PC-9 (cell line): Measurements from ENCODE around the gene SLC24A4.

Experiments used
- CTCF ChIP-seq: fragments of 200-600 bp; sonication (generic); conservative IDR thresholded peaks from 2 replicates; pipeline ENCODE4 v1.6.1; 2017; ENCODE audit warnings: mixed run types, antibody characterized with exemption, mild to moderate bottlenecking, moderate library complexity
- EZH2 ChIP-seq: fragments of 200-600 bp; sonication (generic); IDR thresholded peaks from 2 replicates; pipeline ENCODE4 v1.8.0; 2017; ENCODE audit warnings: antibody characterized with exemption, low read depth

- TF ChIP-seq CTCF (no peak), EZH2 (no peak)
Observed at GRCh38 chr14:92294506-92294905, 28.5 kb upstream of the SLC24A4 start.
